Muscle layer of duodenum (tissue), 2 donors: ENCODE measurements around the gene SOBP.

Experiments used
- H3K27ac ChIP-seq: one replicate; pipeline ENCODE4 v1.7.0; 2013; ENCODE audit warnings: mild to moderate bottlenecking, low read length
- H3K27me3 ChIP-seq: one replicate; pipeline ENCODE4 v1.7.0; 2013; ENCODE audit warnings: low read depth, mild to moderate bottlenecking, control low read depth, low read length
- H3K36me3 ChIP-seq, 2 donors: one replicate each; pipeline ENCODE4 v1.7.0; 2013; ENCODE audit warnings: low read length in 2 of 2, control low read depth in 1 of 2, mild to moderate bottlenecking in 1 of 2; ENCODE audit not compliant: insufficient read depth in 2 of 2, control insufficient read depth in 1 of 2
- H3K4me1 ChIP-seq, 2 donors: one replicate each; pipeline ENCODE4 v1.7.0; 2013; ENCODE audit warnings: low read length in 2 of 2, mild to moderate bottlenecking in 2 of 2, control low read depth in 1 of 2, moderate library complexity in 1 of 2; ENCODE audit not compliant: insufficient read depth in 2 of 2, control insufficient read depth in 1 of 2
- H3K4me3 ChIP-seq, 2 donors: one replicate each; pipeline ENCODE4 v1.7.0; 2013; ENCODE audit warnings: low read length in 2 of 2, low read depth in 1 of 2, mild to moderate bottlenecking in 1 of 2
- H3K9me3 ChIP-seq, 2 donors: one replicate each; pipeline ENCODE4 v1.7.0; 2013; ENCODE audit warnings: low read length in 2 of 2, control low read depth in 1 of 2, mild to moderate bottlenecking in 1 of 2; ENCODE audit not compliant: control insufficient read depth in 1 of 2
- donor health status: healthy.

SOBP gene

GRCh38 chr6:107622269-107622668 is 132.4 kb downstream of the SOBP start:
- no peaks in the 10 kb centered on the region for H3K4me1 ChIP-seq
- H3K27ac ChIP-seq, result no peak overlapping the region
- H3K9me3 ChIP-seq, result no peaks in the 10 kb centered on the region
- no peaks in the 10 kb centered on the region for H3K27me3 ChIP-seq
- no peak overlapping the region for H3K4me3 ChIP-seq
- no peaks in the 10 kb centered on the region for H3K36me3 ChIP-seq

GRCh38 chr6:107624050-107624449 is 134.1 kb downstream of the SOBP start:
- no peak overlapping the region for H3K27ac ChIP-seq
- no peaks in the 10 kb centered on the region for H3K27me3 ChIP-seq
- no peak overlapping the region for H3K4me3 ChIP-seq
- peaks cover 0 to 4% of the 10 kb centered on the region in 2 donors for H3K4me1 ChIP-seq
- H3K36me3 ChIP-seq, result no peaks in the 10 kb centered on the region
- no peaks in the 10 kb centered on the region for H3K9me3 ChIP-seq

- H3K36me3 ChIP-seq, result no peaks in the 10 kb centered on the region
- no peaks in the 10 kb centered on the region for H3K9me3 ChIP-seq
- no peak overlapping the region for H3K27ac ChIP-seq
- peaks cover 0 to 8% of the 10 kb centered on the region in 2 donors for H3K4me1 ChIP-seq
- H3K27me3 ChIP-seq, result no peaks in the 10 kb centered on the region
- H3K4me3 ChIP-seq, result no peak overlapping the region
These were observed 134.6 kb downstream of the SOBP start for GRCh38 chr6:107624541-107624940.

- no peaks in the 10 kb centered on the region for H3K36me3 ChIP-seq
- H3K27ac ChIP-seq, result no peak overlapping the region
- H3K4me1 ChIP-seq, result peaks cover 0 to 15% of the 10 kb centered on the region in 2 donors
- H3K27me3 ChIP-seq, result no peaks in the 10 kb centered on the region
- H3K4me3 ChIP-seq, result no peak overlapping the region
- no peaks in the 10 kb centered on the region for H3K9me3 ChIP-seq
These were observed 135.3 kb downstream of the SOBP start for GRCh38 chr6:107625264-107625663.

GRCh38 chr6:107626645-107627044 is 136.7 kb downstream of the SOBP start:
- Histone ChIP-seq H3K4me3 (no peak overlapping the region), H3K4me1 (peaks cover 0 to 15% of the 10 kb centered on the region in 2 donors), H3K9me3 (no peaks in the 10 kb centered on the region), H3K27me3 (no peaks in the 10 kb centered on the region), H3K36me3 (no peaks in the 10 kb centered on the region), H3K27ac (no peak overlapping the region)

GRCh38 chr6:107627969-107628368 is 138.1 kb downstream of the SOBP start:
- Histone ChIP-seq H3K4me1 (peaks cover 0 to 15% of the 10 kb centered on the region in 2 donors), H3K27ac (no peak overlapping the region), H3K9me3 (no peaks in the 10 kb centered on the region), H3K4me3 (no peak overlapping the region), H3K27me3 (no peaks in the 10 kb centered on the region), H3K36me3 (no peaks in the 10 kb centered on the region)

GRCh38 chr6:107628878-107629277 is 139.0 kb downstream of the SOBP start:
- H3K27me3 ChIP-seq, result peaks cover 5% of the 10 kb centered on the region
- no peaks in the 10 kb centered on the region for H3K9me3 ChIP-seq
- no peaks in the 10 kb centered on the region for H3K36me3 ChIP-seq
- H3K4me1 ChIP-seq, result peaks cover 0 to 15% of the 10 kb centered on the region in 2 donors
- no peak overlapping the region for H3K27ac ChIP-seq
- H3K4me3 ChIP-seq, result no peak overlapping the region

- Histone ChIP-seq H3K27me3 (peaks cover 6% of the 10 kb centered on the region), H3K36me3 (no peaks in the 10 kb centered on the region), H3K4me3 (no peak overlapping the region), H3K4me1 (peaks cover 0 to 15% of the 10 kb centered on the region in 2 donors), H3K9me3 (no peaks in the 10 kb centered on the region), H3K27ac (no peak overlapping the region)
These were observed 139.7 kb downstream of the SOBP start for GRCh38 chr6:107629548-107630129.

- no peak overlapping the region for H3K27ac ChIP-seq
- peaks cover 0 to 15% of the 10 kb centered on the region in 2 donors for H3K4me1 ChIP-seq
- no peak overlapping the region for H3K4me3 ChIP-seq
- H3K36me3 ChIP-seq, result no peaks in the 10 kb centered on the region
- no peaks in the 10 kb centered on the region for H3K9me3 ChIP-seq
- peaks cover 6% of the 10 kb centered on the region for H3K27me3 ChIP-seq
These were observed 140.5 kb downstream of the SOBP start for GRCh38 chr6:107630348-107630977.

GRCh38 chr6:107632381-107633136 is 142.6 kb downstream of the SOBP start:
- Histone ChIP-seq H3K27ac (no peak overlapping the region), H3K4me1 (peaks cover 0 to 15% of the 10 kb centered on the region in 2 donors), H3K9me3 (no peaks in the 10 kb centered on the region), H3K27me3 (peaks cover 6% of the 10 kb centered on the region), H3K4me3 (no peak overlapping the region), H3K36me3 (no peaks in the 10 kb centered on the region)

- H3K4me1 ChIP-seq, result peaks cover 0 to 12% of the 10 kb centered on the region in 2 donors
- no peak overlapping the region for H3K27ac ChIP-seq
- H3K36me3 ChIP-seq, result no peaks in the 10 kb centered on the region
- no peak overlapping the region for H3K4me3 ChIP-seq
- no peaks in the 10 kb centered on the region for H3K9me3 ChIP-seq
- peaks cover 6% of the 10 kb centered on the region for H3K27me3 ChIP-seq
These were observed 143.9 kb downstream of the SOBP start for GRCh38 chr6:107633680-107634323.
